Left lung (tissue), 10 donors: ENCODE data around the gene CHRNB2. TPM values are rescaled to one million over a fixed set of nuclear protein-coding genes. Genes with fewer than 3 reads are reported as not detected.

Experiments
- ATAC-seq: fragments of 200-7000 bp; cut with Tn5 transposase; one replicate; pipeline ENCODE4 v1.9.1; 2020; ENCODE audit warnings: moderate library complexity
- DNase-seq, 4 donors: peaks; one replicate each; pipeline ENCODE4 v3.0.0-alpha.2; 2013 to 2020
- H3K27ac ChIP-seq, 2 donors: fragments of 200-600 bp; sonication (generic) in 1 of 2; one replicate each; pipeline versions ENCODE4 v1.5.0 to v1.8.0; 2020 to 2021
- H3K27me3 ChIP-seq, 2 donors: fragments of 200-600 bp; sonication (generic) in 1 of 2; one replicate each; pipeline versions ENCODE4 v1.5.0 to v1.8.0; 2020 to 2021
- H3K36me3 ChIP-seq, 2 donors: fragments of 200-600 bp; sonication (generic) in 1 of 2; one replicate each; pipeline versions ENCODE4 v1.5.0 to v1.8.0; 2020 to 2021
- H3K4me1 ChIP-seq, 2 donors: fragments of 200-600 bp; one replicate each; pipeline ENCODE4 v1.8.0; 2021
- H3K4me3 ChIP-seq, 2 donors: fragments of 200-600 bp; sonication (generic) in 1 of 2; one replicate each; pipeline versions ENCODE4 v1.5.0 to v1.8.0; 2020 to 2021; ENCODE audit warnings: mild to moderate bottlenecking in 1 of 2
- H3K9me3 ChIP-seq, 2 donors: fragments of 200-600 bp; sonication (generic) in 1 of 2; one replicate each; pipeline versions ENCODE4 v1.5.0 to v1.8.0; 2020 to 2021
- CTCF ChIP-seq, 2 donors: fragments of 200-600 bp; sonication (generic) in 1 of 2; IDR thresholded peaks; one replicate each; pipeline versions ENCODE4 v1.5.0 to v1.8.0; 2021; ENCODE audit warnings: antibody characterized with exemption in 2 of 2
- intact Hi-C, 2 donors: fragments of 100-400 bp; cut with DNase I; formaldehyde crosslinking; loops; one replicate each; pipeline versions ENCODE4 v1.11.2 to v1.14.2; 2022
- polyA plus RNA-seq, 6 donors: library from polyadenylated mRNA; unstranded; fragments of 120-200 nt; gene quantifications; one replicate each; pipeline ENCODE4 v1.2.1, GENCODE V29; 2013; ENCODE audit not compliant: insufficient read length in 6 of 6
- total RNA-seq, 2 donors: library from RNA; stranded (reverse); fragmentation: NEBNext Ultra II Directional; extraction: Animal tissue kit (Norgen Biotek cat#: 25700); gene quantifications; one replicate each; pipeline ENCODE4 v1.2.1, GENCODE V29; 2021
- donor health status: DM: no; HTN: yes; CAD: no.
- donor health status: DM: no; HTN: no; CAD: no.

CHRNB2 gene
- total and polyA plus RNA-seq, 8 donors = 0.09 to 1.8 (median 0.57) TPM; not detected in 1

- H3K4me3 ChIP-seq = peak within 1 kb of the TSS; percentile 92
- no peak for TF ChIP-seq CTCF (IDR thresholded peaks at IDR 0.05)
- H3K27ac ChIP-seq = peak within 1 kb of the TSS; percentile 88 to 93
- ATAC-seq = no peak
- intact Hi-C loops = no loop called here
- no peaks in the 10 kb centered on the region for H3K27me3 ChIP-seq
- H3K4me1 ChIP-seq = peaks cover 5 to 29% of the 10 kb centered on the region in 2 donors
- H3K9me3 ChIP-seq = no peaks in the 10 kb centered on the region
- DNase-seq = peak in 3 of 4 donors; percentile 26 to 94 (median 68)
- peaks cover 0 to 28% of the 10 kb centered on the region in 2 donors for H3K36me3 ChIP-seq
Measured at GRCh38 chr1:154557939-154558719, 9.4 kb upstream of the CHRNB2 start, which contains the start of gene UBE2Q1. Gene UBE2Q1, minus strand, starts transcription at chr1:154558662. Its CDS starts 109 bp downstream, at chr1:154558553.

GRCh38 chr1:154558720-154559465, 8.7 kb upstream of the CHRNB2 start:
- peaks cover 5 to 29% of the 10 kb centered on the region in 2 donors for H3K4me1 ChIP-seq
- no peaks in the 10 kb centered on the region for H3K27me3 ChIP-seq
- H3K36me3 ChIP-seq = peaks cover 0 to 20% of the 10 kb centered on the region in 2 donors
- intact Hi-C loops = no loop called here
- peak; percentile 98 to 100 (median 100) for DNase-seq
- H3K4me3 ChIP-seq = peak overlapping the region; percentile 41 to 92
- TF ChIP-seq CTCF (IDR thresholded peaks at IDR 0.05) = no peak
- no peaks in the 10 kb centered on the region for H3K9me3 ChIP-seq
- peak; percentile 94 for ATAC-seq
- peak overlapping the region; percentile 88 to 93 for H3K27ac ChIP-seq

GRCh38 chr1:154559466-154560044, 8.0 kb upstream of the CHRNB2 start:
- peak; percentile 95 to 96 for TF ChIP-seq CTCF (IDR thresholded peaks at IDR 0.05)
- Histone ChIP-seq H3K4me1 (peaks cover 5 to 29% of the 10 kb centered on the region in 2 donors), H3K27ac (peak overlapping the region; percentile 88 to 93), H3K27me3 (no peaks in the 10 kb centered on the region), H3K36me3 (peaks cover 0 to 13% of the 10 kb centered on the region in 2 donors), H3K4me3 (peak overlapping the region; percentile 41 to 92), H3K9me3 (no peaks in the 10 kb centered on the region)
- intact Hi-C loops = loop anchor here in 1 of 2 donors (10.0 kb wide), 1 partner anchor 315 kb away; the partner anchor contains the start of gene KCNN3
- ATAC-seq (peak; percentile 86), DNase-seq (peak; percentile 83 to 92 (median 88))

- no peak for ATAC-seq
- intact Hi-C loops = loop anchor here in 1 of 2 donors (10.0 kb wide), 1 partner anchor 309 kb away; the partner anchor contains the start of gene KCNN3
- TF ChIP-seq CTCF (IDR thresholded peaks at IDR 0.05) = no peak
- H3K27ac ChIP-seq = no peak overlapping the region
- no peaks in the 10 kb centered on the region for H3K9me3 ChIP-seq
- no peak for DNase-seq
- H3K27me3 ChIP-seq = peaks cover 12 to 45% of the 10 kb centered on the region in 2 donors
- no peaks in the 10 kb centered on the region for H3K36me3 ChIP-seq
- H3K4me1 ChIP-seq = peaks cover 3 to 9% of the 10 kb centered on the region in 2 donors
- H3K4me3 ChIP-seq = no peak overlapping the region
Measured at GRCh38 chr1:154565876-154566275, 1.7 kb upstream of the CHRNB2 start.
